Mucosa of descending colon (tissue), 3 donors: Measurements from ENCODE around the gene TRAPPC10. TPM values are rescaled to one million over a fixed set of nuclear protein-coding genes. Genes with fewer than 3 reads are reported as not detected.
A peak's percentile ranks its signal among the peaks of the same experiment; 100 is the strongest.

Experiments
- ATAC-seq: fragments of 200-7000 bp; cut with Tn5 transposase; one replicate; pipeline ENCODE4 v1.9.1; 2020; ENCODE audit warnings: mild to moderate bottlenecking, moderate library complexity
- DNase-seq, 3 donors: peaks; one replicate each; pipeline ENCODE4 v3.0.0-alpha.2; 2020
- H3K36me3 ChIP-seq: fragments of 200-600 bp; one replicate; pipeline ENCODE4 v1.8.0; 2021; ENCODE audit warnings: low read depth, mild to moderate bottlenecking
- H3K4me1 ChIP-seq: fragments of 200-600 bp; one replicate; pipeline ENCODE4 v1.8.0; 2021; ENCODE audit warnings: low read depth, mild to moderate bottlenecking
- H3K4me3 ChIP-seq: fragments of 200-600 bp; one replicate; pipeline ENCODE4 v1.8.0; 2021; ENCODE audit warnings: mild to moderate bottlenecking
- H3K9me3 ChIP-seq: fragments of 200-600 bp; one replicate; pipeline ENCODE4 v1.8.0; 2021; ENCODE audit warnings: mild to moderate bottlenecking
- CTCF ChIP-seq: fragments of 200-600 bp; IDR thresholded peaks from one replicate; pipeline ENCODE4 v1.8.0; 2022; ENCODE audit warnings: antibody characterized with exemption, mild to moderate bottlenecking
- intact Hi-C, 2 donors: fragments of 100-400 bp; cut with DNase I in 1 of 2; cut with micrococcal nuclease in 1 of 2; formaldehyde crosslinking; loops; one replicate each; pipeline versions ENCODE4 v1.11.0 to v1.11.1; 2022; cut with DNase I, micrococcal nuclease
- total RNA-seq, 3 donors: library from RNA; stranded (reverse); fragmentation: NEBNext Ultra II Directional in 2 of 3; extraction: Animal tissue kit (Norgen Biotek cat#: 25700) in 2 of 3; gene quantifications; one replicate each; pipeline versions ENCODE4 v1.2.1 to v1.2.4, GENCODE V29; 2021 to 2023
- donor health status: DM: no; HTN: no; CAD: no; lungs with moderate emphysema.
- donor health status: DM: no; HTN: no; CAD: no.
- donor health status: DM: no; HTN: yes; CAD: no.

Gene TRAPPC10
- total RNA-seq, 3 donors from 2014 or later: 57.7 to 86.8 (median 61.9) TPM

GRCh38 chr21:44057960-44058651 is 46.0 kb downstream of the TRAPPC10 start:
- Histone ChIP-seq H3K4me1 (no peaks in the 10 kb centered on the region), H3K36me3 (no peaks in the 10 kb centered on the region), H3K4me3 (no peak overlapping the region), H3K9me3 (no peaks in the 10 kb centered on the region)
- peak; percentile 43 for ATAC-seq
- intact Hi-C loops: no loop called here
- TF ChIP-seq CTCF: no peak
- DNase-seq: no peak

DNA sequence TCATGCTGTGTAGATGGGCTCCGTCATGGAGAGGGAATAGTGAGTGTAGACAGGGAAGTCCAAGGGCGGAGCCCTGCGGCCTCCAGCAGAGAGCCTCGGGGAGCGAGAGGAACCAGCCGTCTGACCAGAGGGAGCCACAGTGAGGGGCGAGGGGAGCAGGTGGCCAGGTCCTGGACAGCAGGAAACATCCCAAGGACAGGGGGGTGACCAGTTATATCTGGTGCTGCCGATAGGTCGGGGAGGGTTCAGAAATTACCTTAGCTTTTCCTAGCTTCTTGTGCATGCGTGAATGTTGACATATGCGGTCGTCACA is 46.5 kb downstream of the TRAPPC10 start:
- no peak for ATAC-seq
- Histone ChIP-seq H3K9me3 (no peaks in the 10 kb centered on the region), H3K4me3 (no peak overlapping the region), H3K36me3 (no peaks in the 10 kb centered on the region), H3K4me1 (no peaks in the 10 kb centered on the region)
- intact Hi-C loops: no loop called here
- no peak for DNase-seq
- TF ChIP-seq CTCF: no peak

DNA sequence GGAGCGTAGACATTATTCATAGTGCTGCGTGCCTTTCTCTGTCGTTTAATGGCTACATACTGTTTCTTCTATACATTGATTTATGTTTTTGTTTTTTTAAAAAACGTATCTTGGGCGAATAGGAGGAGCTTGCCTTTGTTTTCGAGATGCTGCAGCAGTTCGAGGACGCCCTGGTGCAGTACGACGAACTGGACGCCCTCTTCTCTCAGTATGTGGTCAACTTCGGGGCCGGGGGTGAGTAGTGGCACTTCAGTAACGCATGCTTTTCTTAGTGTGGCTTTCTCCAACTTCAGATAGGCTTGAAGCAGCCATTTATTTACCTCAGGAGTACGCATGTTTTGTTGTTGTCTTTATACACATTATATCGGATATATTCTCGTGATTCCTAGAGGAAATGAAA is 46.9 kb downstream of the TRAPPC10 start:
- TF ChIP-seq CTCF: no peak
- Histone ChIP-seq H3K4me1 (no peaks in the 10 kb centered on the region), H3K36me3 (no peaks in the 10 kb centered on the region), H3K4me3 (no peak overlapping the region), H3K9me3 (no peaks in the 10 kb centered on the region)
- intact Hi-C loops: no loop called here
- ATAC-seq (no peak), DNase-seq (no peak)

DNA sequence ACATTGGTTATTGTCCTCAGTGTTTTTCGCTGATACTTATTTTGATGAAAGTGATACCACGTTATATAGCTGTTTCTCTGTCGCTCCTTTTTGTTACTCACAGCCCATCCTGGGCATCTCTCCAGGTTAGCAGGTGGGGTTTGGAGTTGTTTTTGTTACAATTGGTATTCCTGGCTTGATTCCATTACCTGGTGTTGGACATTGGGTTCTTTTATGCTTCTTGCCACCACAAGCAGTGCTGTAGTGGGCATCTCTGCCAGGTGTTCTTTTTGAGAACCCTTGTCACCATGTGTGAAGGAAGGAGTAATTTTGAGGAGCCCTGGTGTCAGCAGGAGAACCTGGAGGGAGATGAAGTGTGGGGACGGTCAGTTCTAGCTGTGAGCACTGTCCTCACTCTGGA is 47.6 kb downstream of the TRAPPC10 start:
- H3K36me3 ChIP-seq: no peaks in the 10 kb centered on the region
- no peak for TF ChIP-seq CTCF
- H3K9me3 ChIP-seq: no peaks in the 10 kb centered on the region
- intact Hi-C loops: no loop called here
- DNase-seq (no peak), ATAC-seq (no peak)
- H3K4me3 ChIP-seq: no peak overlapping the region
- no peaks in the 10 kb centered on the region for H3K4me1 ChIP-seq

- Histone ChIP-seq H3K4me1 (no peaks in the 10 kb centered on the region), H3K4me3 (no peak overlapping the region), H3K9me3 (no peaks in the 10 kb centered on the region), H3K36me3 (no peaks in the 10 kb centered on the region)
- no peak for TF ChIP-seq CTCF
- ATAC-seq (no peak), DNase-seq (no peak)
- intact Hi-C loops: no loop called here
These were observed 50.3 kb downstream of the TRAPPC10 start for GRCh38 chr21:44062380-44062779.
